ENCODE results near the gene FGD4.
"Not testable (repeated sequence)": the region's sequence is repeated elsewhere in the genome, so short reads cannot be mapped to it uniquely, and the experiment has no call there.

FGD4 gene

DNA sequence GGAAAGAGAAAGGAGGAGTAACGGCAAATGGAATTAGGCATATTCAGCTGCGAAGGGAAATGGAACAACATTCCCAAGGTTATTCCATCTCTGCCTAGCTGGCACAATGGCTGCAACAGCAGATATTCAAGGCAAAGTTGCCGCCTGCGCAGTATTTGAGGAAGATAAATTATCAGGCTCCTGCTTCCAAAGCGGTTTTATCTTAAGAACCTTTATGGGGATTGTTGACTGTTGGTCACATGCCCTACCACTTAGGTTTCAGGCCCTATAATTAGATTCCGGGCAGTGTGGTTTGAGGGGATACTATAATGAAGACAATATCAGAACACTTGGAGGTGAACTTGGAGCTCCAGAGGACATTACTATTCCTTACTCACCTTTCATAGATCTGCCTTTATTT, 99.7 kb downstream of the FGD4 start:
- no peak for DNase-seq

DNA sequence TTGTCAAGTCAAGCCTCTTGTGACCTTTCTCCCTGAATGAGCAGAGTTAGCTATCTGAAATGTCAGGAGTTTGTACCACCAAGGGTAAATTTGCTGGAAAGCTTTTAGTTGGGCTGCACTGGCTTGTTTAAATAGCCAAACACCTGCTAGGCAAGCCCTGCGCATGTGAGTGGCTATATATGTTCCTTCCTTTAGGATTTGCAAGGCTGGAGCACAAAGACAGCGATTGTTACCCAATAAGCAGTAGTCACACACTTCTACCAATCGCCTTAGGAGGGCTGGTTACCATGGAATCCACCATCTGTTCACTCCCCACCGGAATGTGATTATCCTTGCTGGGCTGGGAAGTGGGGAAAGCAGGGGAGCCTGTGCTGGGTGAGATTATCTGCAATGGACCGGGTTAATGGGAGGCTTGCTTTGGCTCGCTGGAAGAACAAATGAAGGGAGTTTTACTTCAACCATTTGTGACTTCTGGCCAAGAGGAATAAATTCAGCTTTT, 102.5 kb downstream of the FGD4 start:
- DNase-seq: peak; percentile 91

DNA sequence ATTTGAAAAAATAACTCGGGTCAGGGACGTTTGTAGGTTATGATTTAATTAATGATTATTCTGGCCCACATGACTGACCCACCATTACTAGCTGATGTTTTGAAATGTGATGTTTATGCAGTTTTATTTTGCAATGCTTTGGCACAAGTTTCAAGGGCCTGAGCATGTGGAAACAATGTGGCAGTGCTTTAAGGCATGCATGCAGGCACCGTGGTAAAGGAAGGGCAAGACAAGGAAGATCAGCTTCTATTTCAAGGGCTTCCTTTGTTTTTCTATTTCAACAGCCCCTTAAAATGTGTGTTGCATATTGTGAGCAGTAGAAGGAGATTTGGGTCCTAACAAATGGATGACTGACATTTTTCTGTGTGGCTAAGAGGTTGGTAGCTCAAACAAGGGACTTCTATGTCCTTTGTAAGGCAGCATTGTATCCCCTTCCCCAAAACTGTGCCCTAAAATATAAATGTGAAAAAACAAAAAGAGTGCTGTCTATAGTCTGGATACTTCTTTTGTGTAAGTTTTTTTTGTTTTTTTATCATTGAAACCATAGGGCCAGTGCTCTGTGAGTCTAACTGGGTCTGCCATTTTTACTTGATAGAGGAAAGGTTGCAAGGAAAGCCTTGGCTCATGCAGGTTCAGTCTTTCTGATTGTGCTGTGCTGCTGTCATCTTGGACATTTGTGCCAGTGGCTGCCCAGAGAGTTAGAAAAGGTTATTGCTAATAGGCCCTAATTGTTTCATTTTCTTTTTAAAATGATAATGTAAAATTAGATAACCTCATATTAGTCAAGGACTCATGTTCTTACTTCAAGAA, 103.5 kb downstream of the FGD4 start:
- DNase-seq: no peak

DNA sequence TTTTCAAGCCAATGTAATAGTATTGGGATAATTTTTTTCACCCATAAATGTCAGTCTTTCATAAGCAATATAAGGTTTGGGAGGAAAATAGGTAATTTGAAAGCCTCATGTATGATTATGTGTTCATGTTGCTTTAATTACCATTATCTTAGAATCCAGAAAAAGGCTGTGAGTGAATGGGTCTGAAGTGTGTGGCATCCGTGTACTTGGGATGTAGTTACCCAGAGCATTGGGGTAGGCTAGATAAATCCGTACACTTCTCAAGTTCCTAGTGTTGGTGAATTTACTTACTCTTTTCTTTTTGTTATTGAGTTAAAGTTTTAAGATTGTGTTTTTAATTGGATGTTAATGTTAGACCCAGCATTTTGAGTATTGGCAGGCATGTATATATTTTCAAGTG, 104.4 kb downstream of the FGD4 start:
- DNase-seq: no peak

DNA sequence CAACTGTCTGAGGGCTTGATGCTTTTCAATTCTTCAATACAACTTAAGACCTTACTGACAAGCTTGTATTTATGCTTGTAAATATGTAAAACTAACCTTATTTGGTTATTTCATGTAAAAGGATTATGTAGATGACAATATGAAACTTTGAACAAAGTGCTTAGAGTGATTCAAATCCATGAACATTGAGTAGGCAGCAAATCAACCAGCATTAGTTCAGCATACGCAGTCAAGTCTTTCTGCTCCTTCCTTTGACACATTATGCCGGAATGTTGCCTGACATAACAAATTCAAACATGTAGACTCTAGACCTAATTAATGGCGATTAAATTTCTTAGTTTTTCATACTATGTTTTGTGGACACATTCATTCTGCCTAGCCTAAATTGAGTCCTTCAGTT, 105.2 kb downstream of the FGD4 start:
- no peak for DNase-seq

DNA sequence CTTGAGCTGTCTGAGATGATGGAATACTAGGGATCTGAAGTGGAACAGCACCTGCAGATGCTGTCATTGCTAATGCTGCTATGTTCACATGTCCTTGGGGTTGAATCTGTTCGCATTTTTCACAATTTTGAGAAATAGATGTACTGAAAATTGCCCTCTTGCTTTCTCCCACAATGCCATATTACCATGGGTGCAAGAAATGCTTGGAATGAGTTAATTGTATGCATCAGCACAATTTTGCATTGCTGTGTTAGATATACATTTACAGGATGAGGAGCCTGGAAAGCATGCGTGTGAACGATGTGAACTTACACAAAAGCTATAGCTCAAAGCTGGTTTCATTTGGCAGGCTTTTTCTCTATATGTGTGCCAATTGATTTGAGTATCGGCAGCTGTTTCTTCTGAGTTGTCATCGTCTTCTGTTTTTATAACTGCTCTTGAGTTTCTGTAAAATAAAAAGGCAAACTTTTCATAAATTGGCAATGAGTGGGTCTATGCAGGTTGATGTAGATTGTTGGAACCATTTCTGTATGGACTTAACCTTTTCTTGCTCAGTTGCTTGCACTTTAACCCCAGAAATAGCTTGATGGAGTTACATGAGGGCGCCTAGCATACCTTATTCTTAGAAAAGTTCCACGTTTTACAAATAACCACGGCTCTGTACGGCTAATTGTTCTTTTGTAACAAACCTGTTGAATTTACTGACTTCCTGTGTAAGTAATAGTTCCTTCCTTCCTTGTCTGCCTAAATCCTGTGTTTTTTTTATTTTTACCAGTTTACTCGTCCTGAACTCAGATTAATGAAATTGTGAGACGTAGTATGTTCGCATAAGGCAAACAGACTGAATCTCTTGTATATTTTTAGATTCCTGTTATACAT, 105.9 kb downstream of the FGD4 start:
- no peak for DNase-seq

DNA sequence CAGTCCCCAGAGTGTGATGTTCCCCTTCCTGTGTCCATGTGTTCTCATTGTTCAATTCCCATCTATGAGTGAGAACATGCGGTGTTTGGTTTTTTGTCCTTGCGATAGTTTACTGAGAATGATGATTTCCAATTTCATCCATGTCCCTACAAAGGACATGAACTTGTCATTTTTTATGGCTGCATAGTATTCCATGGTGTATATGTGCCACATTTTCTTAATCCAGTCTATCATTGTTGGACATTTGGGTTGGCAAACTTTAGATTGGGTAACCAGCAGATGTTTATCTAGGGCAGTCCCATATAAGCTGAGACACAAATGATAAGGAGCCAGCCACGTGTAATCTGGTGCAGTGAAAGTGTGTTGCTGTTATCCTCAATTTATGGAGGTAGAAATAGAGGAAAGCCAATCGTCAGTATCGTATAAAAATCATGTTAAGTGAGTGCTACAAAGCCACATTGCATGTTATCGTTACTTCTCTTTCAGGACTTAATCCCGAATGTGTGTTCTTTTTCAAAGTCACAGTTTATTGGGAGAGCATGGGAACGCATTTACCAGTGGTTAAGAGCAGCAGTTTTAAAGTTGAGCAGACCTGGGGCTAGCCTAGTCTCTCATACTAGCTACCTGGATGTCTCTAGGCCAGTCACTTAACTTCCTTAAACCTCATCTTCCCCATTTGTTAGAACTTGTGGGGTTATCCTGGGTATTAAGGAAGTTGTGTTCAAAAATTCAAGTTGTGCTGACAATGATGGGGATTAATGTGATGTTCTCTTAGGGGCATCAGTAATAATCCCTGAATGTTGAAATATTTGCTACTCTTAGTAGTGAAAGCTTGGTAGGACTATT, 108.0 kb downstream of the FGD4 start:
- not testable (repeated sequence) for DNase-seq

DNA sequence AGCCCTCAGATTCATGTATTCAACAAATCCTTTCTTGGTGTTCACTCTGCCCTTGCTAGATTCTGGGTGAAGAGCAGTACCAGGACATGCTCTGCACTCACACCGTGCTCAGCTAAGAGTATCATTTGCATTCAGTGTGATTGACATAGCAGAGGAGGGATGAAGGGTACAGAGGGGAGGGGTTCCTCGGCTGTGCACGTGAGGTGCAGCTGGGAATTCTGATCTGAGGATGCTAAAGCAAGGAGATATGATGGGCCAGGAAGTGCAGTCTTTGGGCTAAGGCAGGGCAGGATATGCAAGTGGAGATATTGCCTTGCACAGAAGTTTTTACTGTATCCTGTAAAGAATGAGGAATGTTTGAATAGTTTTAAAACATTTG, 108.6 kb downstream of the FGD4 start:
- no peak for DNase-seq

DNA sequence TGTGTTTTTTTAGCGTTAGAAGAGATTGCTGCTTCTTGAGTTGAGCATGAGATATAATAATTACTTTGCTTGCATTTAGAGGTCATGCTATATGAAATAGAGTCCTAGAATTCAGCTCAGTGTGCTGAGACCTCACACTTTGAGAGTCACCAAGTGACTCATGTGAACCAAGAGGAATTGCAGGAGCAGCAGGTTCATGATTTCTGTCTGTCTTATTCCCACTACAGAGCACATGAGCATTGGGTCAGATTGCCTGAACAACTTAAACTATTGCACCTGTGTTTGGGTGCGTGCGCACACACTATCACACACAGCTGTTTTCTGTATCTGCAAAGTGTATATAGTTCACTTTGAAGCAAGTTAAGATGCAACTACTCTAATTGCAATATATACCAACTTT, 109.3 kb downstream of the FGD4 start:
- DNase-seq: no peak

DNA sequence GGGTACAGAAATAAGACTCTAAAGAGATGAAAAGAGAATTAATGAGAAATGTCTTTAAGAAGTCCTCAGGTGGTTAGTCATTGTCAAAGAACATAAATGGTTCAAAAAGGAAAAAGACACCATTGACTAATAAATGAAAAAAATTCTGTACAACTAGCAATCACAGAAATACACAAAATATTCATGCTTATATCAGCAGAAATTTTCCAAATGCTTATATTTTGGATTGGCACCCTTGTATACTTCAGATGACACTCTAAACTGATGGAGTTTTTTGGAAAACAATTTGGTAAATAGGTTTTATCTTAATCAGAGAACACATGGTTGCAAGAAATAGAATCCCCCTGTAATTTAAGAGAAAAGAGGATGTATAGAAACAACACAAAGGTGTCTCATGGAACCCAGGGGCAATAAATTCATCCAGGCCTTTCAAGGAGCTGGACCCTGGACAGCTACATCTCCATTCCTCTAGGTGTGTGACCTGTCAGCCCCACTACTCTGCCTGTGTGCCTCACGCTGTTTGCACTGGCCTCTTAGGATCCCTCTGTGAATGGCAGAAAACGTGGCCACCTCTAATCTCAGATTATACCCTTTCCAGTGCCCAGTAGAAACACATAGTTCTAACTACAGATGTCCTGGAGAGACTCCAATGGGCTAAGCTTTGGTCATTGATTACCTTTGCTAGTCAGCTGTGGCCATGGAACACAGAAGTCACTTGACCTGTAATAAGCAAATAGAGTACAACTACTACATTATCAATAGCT, 110.2 kb downstream of the FGD4 start:
- no peak for DNase-seq

DNA sequence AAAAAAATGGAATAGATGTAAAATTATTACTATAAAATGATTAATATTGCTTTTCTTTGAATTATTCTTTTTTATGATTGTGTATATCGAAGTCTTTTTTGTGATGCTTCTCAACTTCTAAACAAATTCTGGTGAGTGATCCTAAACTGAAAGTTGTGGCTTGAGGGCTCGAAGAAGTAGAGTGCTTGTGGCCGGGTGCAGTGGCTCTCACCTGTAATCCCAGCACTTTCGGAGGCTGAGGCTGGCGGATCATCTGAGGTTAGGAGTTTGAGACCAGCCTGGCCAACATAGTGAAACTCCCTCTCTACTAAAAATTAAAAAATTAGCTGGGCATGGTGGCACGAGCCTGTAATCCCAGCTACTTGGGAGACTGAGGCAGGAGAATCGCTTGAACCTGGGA, 112.6 kb downstream of the FGD4 start:
- DNase-seq: not testable (repeated sequence)

DNA sequence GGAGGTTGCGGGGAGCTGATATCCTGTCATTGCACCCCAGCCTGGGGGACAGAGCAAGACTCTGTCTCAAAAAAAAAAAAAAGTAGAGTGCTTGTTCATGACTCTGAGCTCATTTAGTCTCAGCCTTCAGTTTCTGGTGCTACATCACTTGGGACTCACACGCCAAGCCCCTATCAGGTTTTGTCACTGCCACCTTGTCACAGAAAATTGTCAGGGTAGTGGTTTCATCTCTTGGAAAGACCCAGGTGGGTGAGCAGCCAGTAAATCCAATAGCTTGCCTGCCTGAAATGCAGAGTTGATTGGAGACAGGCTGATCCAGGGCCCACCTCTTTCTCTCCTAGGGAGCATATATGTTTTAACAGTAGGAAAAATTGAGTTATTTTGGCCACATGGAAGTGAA, 113.0 kb downstream of the FGD4 start:
- no peak for DNase-seq

DNA sequence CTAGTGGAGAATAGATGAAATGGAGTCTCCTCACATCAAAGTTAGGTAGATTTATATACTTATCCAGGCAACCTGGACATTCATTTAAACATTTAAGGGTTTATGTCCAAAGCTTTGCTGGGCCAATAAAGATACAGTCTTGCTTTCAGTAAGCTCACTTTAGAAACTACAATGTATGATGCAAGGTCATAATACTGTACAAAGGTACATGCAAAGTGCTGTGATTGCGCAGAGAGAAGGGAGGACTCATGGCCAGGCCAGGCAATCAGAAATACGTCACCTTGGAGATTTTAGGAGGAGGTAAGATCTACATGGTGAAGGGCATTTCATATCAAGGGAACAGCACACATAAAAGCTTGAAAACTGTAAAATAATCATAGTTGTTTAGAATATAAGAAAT, 113.6 kb downstream of the FGD4 start:
- no peak for DNase-seq

DNA sequence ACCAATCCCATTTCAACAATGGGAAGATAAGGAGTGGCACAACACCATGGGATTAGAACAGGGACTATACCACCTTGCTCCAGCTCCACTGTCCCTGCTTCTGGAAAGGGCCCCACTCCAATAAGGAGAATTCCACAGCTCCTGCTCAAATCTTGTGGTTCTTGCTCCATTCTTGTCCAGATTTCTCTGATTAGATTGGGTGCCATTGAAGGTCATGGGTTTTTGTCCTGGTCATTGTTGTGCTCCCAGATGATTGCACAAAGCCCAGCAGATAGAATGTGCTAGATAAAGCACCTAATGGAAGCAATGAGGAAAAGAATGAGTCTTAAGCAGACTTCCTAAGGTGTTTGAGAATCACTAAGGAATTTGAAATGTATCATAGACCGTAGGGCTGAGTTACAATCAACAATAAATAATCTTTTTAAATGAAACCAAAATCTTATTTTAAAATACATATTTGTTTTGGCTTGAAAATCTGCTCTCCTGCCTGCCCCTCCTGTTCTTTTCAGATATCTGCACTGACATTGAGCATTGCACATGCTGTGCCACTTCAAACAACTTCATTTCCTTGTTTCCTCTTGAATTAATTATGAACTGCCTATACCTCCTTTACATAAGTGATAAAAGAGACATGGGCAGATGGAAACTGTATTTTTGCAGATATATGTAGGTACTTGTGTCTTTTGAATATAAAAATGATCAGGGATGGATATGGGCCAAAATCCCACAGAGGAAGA, 115.9 kb downstream of the FGD4 start:
- DNase-seq: no peak

DNA sequence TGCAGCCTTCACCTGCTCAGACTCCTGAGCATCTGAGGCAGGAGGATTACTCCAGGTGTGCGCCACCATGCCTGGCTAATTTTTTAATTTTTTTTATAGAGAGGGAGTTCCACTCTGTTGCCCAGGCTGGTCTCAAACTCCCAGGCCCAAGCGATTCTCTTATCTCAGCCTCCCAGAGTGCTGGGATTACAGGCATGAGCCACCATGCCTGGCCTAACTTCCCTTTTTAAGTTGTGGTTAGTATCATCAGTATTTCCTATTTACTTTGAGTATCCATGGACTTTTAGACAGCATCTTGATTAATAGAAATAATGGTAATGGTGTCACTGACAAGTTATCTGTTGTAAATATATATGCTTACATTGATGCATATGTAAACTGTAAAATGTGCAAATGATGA, 116.9 kb downstream of the FGD4 start:
- no peak for DNase-seq

DNA sequence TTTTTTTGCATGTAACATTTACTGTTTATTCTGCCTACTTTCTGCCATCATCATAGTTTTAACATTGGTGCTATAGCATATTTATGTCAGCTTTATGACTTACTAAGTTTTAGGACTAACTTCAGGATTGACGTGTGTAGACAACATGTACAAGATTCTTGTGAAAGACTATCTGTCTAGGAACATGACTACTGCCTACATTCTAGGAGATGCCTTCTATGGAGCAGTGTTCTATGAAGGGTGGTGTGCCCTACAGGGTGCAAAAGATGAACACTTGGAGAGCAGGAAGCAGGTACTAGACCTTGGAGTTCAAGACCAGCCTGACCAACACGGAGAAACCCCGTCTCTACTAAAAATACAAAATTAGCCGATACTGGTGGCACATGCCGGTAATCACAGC, 118.6 kb downstream of the FGD4 start:
- DNase-seq: no peak

DNA sequence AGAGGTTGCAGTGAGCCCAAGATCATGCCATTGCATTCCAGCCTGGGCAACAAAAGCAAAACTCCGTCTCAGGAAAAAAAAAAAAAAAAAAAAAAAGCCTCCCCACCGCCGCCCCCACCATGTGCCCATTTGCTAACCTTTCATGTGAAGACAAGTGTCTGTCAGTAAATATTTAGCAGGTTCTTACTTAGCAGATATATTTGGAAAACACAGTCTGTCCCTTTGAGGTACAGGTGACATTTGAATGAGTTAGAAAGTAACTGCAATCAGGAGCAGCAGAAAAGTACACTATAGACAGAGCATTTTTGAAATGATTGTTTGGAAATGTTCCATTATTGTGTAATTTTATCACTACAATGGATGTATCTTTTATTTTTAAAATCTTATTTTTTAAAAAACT, 119.7 kb downstream of the FGD4 start:
- DNase-seq: no peak

DNA sequence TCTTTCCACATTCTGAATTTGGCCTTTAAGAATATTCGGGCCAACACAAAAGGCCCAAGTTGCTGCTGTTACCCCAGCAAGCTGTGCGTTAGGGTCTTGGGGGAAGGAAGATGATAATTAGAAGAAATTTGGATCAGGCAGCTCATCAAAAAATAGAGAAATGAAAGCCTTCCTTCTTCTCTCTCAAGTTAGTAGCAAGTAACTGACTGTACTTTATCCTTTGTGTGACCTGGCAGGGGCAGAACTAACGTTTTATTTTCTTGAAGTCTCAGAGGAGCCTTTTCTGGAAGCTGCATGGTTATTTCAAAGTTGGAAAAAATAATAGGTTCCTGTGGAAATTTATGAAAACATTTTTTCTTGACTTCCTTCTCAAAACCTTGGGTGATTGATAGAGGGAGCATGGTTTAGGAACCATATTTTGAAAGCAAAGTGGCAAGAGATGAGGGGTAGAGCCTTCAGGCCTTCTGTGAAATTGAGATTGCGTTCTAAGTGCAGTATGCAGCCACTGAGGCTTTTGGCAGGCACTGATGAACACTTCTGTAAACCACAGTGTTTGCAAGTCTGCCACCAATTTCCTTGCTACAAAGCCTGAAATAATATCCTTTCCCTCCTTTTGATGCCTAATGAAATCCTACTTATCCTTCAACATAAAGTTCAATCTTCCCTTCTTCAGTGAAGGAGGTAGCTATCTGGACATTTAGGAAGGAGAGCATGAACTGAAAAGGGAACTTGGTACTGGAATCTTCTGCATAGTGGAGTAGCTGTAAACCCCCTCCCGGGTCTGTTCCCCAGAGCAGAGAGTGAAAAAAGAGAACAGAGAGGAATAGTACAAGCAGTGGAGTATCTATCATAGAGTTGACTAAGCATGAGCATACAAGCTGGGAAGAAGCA, 123.2 kb downstream of the FGD4 start:
- DNase-seq: no peak

DNA sequence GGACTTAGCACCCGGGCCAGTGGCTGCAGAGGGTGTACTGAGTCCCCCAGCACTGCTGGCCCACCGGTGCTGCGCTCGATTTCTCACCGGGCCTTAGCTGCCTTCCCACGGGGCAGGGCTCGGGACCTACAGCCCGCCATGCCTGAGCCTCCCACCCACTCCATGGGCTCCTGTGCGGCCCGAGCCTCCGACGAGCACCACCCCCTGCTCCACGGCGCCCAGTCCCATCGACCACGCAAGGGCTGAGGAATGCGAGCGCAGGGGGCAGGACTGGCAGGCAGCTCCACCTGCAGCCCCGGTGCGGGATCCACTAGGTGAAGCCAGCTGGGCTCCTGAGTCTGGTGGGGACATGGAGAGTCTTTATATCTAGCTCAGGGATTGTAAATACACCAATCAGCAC, 126.4 kb downstream of the FGD4 start:
- not testable (repeated sequence) for DNase-seq

DNA sequence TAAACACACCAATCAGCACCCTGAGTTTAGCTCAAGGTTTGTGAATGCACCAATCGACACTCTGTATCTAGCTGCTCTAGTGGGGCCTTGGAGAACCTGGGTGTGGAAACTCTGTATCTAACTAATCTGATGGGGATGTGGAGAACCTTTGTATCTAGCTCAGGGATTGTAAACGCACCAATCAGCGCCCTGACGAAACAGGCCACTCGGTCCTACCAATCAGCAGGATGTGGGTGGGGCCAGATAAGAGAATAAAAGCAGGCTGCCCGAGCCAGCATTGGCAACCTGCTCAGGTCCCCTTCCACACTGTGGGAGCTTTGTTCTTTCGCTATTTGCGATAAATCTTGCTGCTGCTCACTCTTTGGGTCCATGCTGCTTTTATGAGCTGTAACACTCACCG, 127.0 kb downstream of the FGD4 start:
- DNase-seq: not testable (repeated sequence)

DNA sequence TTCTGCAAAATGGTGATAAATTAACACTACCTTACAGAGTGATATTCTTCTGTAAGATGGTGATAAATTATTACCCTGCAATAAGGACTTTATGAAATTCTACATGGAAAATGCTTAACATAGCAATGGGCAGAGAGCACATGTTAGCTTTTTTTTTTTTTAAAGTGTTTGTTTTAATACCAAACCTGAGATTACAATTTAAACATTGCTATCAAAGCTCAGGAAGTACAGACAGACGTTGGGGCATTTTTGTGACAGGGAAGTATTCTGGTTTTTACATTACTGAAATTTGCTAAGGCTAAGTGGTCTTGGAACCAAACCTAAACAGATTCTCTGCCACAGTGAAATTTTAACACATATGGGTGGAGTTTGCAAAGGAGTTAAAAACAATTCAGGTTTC, 133.1 kb downstream of the FGD4 start:
- no peak for DNase-seq

Measured in NCI-H774 (cell line).